GM10266 (cell line): Measurements from ENCODE around the gene SNX19.

ENCODE experiments used
- DNase-seq: peaks from one replicate; pipeline ENCODE4 v3.0.0; 2012; ENCODE audit errors: extremely low spot score
- TF ChIP-seq, protein P1 (sequence below): IDR thresholded peaks from 2 replicates; pipeline ENCODE4 v1.5.1; 2012; ENCODE audit warnings: mild to moderate bottlenecking, low read depth; ENCODE audit not compliant: control insufficient read depth, insufficient read depth; ENCODE audit errors: missing control alignments

Gene SNX19

DNA sequence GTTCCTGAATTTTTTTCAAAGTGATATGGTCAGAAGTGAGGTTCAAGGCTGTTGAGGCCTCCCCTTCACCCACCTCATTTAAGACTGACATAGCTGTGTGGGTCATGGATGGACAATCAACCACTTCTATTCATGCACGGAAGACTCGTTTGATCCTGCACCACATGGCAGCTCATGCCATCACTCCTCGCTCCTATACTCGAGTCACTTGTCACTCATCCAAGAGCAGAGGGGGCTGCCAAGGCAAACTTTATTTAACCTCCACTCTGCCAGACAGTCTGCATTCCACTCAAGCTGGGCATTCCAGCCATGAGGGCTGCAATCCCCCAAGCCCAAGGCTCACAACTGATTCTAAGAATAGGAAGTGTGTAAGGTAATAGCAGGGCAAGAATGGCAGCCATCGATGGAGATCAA is 34.1 kb downstream of the SNX19 start:
- TF ChIP-seq, protein P1, sequence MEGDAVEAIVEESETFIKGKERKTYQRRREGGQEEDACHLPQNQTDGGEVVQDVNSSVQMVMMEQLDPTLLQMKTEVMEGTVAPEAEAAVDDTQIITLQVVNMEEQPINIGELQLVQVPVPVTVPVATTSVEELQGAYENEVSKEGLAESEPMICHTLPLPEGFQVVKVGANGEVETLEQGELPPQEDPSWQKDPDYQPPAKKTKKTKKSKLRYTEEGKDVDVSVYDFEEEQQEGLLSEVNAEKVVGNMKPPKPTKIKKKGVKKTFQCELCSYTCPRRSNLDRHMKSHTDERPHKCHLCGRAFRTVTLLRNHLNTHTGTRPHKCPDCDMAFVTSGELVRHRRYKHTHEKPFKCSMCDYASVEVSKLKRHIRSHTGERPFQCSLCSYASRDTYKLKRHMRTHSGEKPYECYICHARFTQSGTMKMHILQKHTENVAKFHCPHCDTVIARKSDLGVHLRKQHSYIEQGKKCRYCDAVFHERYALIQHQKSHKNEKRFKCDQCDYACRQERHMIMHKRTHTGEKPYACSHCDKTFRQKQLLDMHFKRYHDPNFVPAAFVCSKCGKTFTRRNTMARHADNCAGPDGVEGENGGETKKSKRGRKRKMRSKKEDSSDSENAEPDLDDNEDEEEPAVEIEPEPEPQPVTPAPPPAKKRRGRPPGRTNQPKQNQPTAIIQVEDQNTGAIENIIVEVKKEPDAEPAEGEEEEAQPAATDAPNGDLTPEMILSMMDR = no peak
- no peak for DNase-seq

DNA sequence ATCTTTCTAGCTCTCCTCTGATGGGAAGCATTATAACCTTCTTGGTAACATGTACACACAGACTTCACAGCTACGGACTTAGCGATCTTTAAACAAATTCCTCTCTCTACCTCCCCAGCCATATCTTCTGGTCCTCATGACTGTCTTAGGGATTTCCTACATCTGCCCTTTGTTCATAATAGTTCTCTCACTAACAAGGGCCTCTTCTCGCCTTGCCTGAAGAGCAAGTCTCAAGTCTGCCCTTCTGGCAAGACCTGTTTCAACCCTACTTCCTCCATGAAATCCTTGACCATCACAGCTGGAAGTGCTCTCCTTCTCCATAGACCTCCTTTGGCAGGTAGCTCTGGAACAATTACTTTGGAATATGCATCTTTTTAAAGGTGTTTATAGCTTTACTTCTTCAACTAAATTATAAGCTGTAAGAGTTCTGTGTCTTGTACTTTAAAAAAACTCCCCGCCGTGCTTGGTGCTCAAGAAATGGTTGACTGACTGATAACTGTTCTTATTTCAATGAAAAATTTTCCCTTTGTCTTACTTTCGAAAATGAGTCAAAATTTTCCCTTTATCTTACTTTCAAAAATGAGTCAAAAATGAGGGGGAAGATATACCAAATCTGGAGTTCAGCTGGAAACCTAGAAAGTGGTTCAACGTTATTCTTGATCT is 34.7 kb downstream of the SNX19 start:
- DNase-seq = no peak
- TF ChIP-seq, protein P1 = no peak

DNA sequence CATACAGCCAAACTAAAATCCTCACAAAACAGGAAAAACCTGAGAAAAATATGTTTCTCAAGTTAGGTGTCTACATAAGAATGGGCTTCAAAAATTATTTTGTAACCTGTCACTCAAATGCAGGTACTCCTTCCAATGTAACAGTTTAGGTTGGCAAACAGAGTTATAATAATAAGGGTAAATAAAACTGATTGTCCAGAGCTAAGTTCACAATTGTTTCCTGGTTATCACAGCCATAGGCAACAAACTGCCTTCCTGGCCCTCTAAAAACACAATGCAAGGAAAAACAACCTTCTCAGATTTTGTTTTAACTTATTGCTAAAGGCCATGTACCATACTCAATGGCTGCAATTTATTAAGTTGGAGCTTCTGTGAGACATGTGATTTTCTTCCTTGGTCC is 36.4 kb downstream of the SNX19 start:
- DNase-seq = no peak
- TF ChIP-seq, protein P1 = no peak

- TF ChIP-seq, protein P1 = no peak
Observed at GRCh38 chr11:130876931-130877915, 39.1 kb downstream of the SNX19 start.

GRCh38 chr11:130876100-130876499 is 40.2 kb downstream of the SNX19 start:
- TF ChIP-seq, protein P1 = no peak
- no peak for DNase-seq

More at GRCh38 chr11:130876931-130877915, 39.1 kb downstream of the SNX19 start:
- no peak for DNase-seq

GRCh38 chr11:130874955-130875531 is 41.2 kb downstream of the SNX19 start:
- no peak for DNase-seq
- TF ChIP-seq, protein P1 = no peak
